DMS53 (cell line): ENCODE measurements around the gene DYTN.
A peak's percentile ranks its signal among the peaks of the same experiment; 100 is the strongest.
"Not testable (repeated sequence)": the region's sequence is repeated elsewhere in the genome, so short reads cannot be mapped to it uniquely, and the experiment has no call there.

ENCODE experiments used
- DNase-seq: peaks from one replicate; lab custom pipeline; 2025; lab: John Stamatoyannopoulos, UW

DYTN gene, protein sequence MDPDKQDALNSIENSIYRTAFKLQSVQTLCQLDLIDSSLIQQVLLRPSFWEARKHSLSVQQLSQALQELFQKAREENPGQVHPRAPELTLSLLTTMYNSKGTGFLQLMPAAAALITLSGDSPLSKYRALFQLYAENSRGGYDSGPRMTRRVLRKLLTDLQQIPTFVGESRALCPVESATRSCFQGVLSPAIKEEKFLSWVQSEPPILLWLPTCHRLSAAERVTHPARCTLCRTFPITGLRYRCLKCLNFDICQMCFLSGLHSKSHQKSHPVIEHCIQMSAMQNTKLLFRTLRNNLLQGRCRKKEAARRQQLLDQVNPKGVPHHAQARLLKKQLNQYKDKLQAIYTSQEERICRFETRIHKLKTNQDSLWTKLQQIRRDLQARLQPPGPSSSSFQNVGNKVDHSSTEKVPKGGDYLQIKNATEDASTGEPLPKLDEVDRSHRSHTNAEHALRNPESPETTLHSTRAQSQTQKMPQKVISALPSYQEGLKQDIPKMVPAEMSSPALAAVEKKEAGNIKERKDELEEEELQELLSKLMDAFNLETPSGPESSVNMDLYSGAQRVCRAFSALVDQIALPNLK

GRCh38 chr2:206718296-206718695 is at the start of gene DYTN:
TSS of gene DYTN (minus strand) at chr2:206718396. CDS start at chr2:206718279, 117 bp downstream.
- DNase-seq = no peak

DNA sequence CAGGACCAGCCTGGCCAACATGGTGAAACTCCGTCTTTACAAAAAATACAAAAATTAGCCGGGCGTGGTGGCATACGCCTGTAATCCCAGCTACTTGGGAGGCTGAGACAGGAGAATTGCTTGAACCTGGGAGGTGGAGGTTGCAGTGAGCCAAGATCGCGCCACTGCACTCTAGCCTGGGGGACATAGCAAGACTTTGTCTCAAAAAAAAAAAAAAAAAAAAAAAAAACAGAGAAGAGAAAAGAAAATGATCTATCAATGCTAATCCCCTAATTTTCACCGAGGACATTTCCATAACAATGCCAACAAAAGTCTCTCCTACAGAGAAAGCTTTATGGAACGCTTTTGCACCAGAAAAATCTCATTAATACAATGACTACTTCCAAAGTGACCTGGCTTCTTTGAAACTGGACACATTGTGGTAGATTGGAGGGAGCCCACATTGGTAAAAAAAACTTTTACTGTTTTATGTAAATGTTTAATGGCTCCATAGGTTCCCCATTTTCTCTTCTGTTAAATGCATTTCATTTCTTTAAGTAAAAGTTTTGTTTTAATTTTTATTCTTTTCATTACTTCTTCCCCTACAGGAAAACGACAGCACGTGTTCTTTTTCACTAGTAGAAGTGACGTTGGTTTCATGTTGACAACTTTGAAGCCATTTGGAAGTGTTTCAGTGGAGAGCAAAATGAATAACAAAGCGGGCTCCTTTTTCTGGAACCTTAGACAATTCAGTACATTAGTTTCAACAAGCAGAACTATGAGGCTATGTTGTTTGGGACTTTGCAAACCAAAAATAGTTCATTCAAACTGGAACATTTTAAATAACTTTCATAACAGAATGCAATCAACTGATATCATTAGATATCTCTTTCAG is 48.1 kb upstream of the DYTN start:
- DNase-seq = no peak

- DNase-seq = peak; percentile 96
Observed at GRCh38 chr2:206765242-206766056, 47.3 kb upstream of the DYTN start, which contains the start of the genes FASTKD2 and MDH1B. TSS of gene FASTKD2 (plus strand) at chr2:206765606. CDS start at chr2:206766694, 1,088 bp downstream. TSS of gene MDH1B (minus strand) at chr2:206765328. CDS start at chr2:206765271, 57 bp downstream.

GRCh38 chr2:206764673-206765241 is 46.6 kb upstream of the DYTN start:
- DNase-seq = peak; percentile 75

- no peak for DNase-seq
Observed at GRCh38 chr2:206756816-206757215, 38.6 kb upstream of the DYTN start.

- DNase-seq = no peak
Observed at GRCh38 chr2:206740800-206741199, 22.6 kb upstream of the DYTN start.

DNA sequence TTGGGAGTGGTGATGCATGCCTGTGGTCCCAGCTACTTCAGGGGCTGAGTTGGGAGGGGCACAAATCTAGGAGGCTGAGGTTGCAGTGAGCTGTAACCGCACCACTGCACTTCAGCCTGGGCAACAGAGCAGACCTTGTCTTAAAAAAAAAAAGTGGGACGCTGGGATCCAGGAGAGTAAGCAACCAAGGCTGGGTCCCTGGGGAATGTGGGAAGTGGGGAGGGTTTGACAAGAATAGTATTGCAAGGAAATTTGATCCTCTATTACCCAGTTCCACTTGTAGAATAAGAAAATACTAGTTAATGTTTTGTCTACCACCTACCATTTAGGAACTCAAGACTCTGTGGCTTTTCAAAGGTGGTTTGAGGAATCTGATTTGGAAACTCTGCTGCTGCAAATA is 21.1 kb upstream of the DYTN start:
- DNase-seq = no peak

DNA sequence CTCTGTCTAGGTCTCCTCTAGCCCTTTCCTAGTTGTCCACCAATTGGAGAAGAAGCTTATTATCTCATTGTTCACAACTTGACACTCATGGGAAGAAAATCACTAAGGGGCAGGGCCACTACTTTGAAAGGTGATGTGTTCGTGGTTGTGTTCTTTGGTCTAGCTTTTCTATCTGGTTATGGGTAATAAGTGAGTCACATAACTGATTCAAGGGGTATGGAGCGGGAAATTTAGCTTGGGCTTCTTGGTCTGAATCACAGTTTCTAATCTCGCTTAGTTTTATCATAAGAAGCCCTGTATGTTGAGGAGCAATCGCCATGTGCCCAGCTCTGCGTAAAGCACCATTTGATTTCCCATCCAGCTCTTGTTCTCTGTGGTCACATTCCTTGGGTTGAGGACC is 18.7 kb upstream of the DYTN start:
- no peak for DNase-seq

GRCh38 chr2:206733341-206733740 is 15.1 kb upstream of the DYTN start:
- DNase-seq = no peak

- peak; percentile 61 for DNase-seq
Observed at GRCh38 chr2:206728277-206729199, 10.3 kb upstream of the DYTN start.

DNA sequence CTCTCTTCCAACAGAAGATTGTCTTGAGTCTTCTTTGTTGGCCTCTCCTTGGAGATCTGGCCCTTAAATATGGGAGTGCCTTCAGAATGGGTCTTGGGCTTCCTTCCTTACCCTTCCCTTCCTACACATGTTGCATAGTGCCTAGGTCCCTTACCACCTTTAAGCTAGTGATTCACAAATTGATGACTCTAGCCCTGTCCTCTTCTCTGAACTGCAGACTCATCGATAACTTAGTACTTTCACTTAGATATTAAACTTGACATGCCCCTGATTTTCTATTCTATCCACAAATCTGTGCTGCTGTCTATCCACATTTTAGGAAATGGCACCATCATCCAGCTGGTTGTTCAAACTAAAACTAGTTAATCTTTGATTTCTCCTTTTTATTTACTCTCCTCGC is 9.1 kb upstream of the DYTN start:
- DNase-seq = no peak

DNA sequence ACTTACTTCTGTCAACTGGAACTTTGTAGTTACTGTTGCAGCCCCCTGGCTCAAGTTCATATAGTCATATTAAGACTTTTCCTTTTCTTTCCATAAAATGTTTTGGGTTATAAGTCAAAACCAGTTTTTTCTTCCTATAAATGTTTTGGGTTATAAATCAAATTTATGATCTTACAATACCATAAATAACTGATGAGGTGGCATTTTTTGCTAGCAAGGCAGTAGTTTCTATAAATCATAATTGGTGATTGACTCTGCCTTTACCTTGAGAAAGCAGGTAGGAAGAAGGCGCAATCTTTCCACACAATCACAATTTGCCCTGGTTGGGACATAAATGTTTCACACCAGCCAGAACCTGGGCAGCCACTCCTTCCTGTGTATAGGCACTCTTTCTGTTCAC is 5.1 kb upstream of the DYTN start:
- no peak for DNase-seq

GRCh38 chr2:206721256-206721920 is 3.2 kb upstream of the DYTN start:
- DNase-seq = no peak

DNA sequence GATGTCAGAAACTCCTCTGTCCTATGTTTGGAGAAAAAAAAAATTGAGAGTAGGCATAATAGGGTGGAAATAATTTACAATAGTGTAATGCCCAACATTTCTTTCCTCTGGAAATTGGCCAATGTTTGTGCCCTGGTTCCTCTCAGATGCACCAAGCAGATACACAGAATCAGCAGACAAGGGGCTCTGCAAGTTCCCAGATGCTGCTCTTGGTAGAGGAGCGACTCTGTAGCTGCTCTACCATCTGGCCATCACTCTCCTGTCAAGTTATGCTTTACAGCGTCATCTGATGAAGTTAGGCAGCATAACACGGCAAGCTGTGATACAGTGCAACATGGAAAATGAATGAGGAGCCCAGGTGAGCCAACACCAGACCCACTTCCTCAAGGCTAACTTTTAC is 1.6 kb downstream of the DYTN start:
- no peak for DNase-seq

- DNase-seq = not testable (repeated sequence)
Observed at GRCh38 chr2:206715183-206715582, 3.0 kb downstream of the DYTN start.

GRCh38 chr2:206713746-206714145 is 4.5 kb downstream of the DYTN start:
- no peak for DNase-seq

- no peak for DNase-seq
Observed at GRCh38 chr2:206708286-206708685, 9.9 kb downstream of the DYTN start.

GRCh38 chr2:206707164-206707701 is 11.0 kb downstream of the DYTN start:
- DNase-seq = no peak

DNA sequence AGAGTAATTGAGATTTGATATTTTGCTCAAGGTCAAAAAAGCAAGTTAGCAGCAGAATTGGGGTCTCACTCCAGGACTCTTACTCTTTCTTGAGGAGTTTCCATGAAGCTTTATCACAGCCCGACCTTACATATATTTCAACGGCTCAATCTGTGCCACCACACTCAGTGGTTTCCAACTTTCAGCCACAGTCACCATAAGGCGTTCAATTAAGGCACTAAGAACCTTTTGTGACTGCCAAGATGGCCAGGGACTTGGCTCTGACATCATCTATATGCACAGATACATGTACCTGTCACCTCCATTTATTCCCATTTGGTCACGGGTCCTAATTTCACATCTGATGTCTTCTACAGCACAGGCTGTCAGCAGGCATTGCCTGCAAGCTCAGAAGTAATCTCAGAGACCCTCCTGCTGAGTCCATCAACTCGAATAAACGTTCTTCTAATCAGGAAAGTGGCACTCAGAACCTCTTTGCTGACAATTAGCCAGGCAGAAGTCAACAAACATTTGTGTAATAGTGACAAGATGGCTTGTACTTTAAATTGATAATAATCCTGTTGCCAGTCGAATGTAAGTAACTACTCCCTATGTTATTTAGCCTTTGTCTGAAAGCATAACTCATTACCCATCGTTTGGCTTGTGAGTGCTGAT is 16.1 kb downstream of the DYTN start:
- DNase-seq = no peak
